Natural killer cell (primary cell): ENCODE data around the gene CD58. TPM values are rescaled to one million over a fixed set of nuclear protein-coding genes. Genes with fewer than 3 reads are reported as not detected.
"Not testable (repeated sequence)": the region's sequence is repeated elsewhere in the genome, so short reads cannot be mapped to it uniquely, and the experiment has no call there.

ENCODE experiments used
- ATAC-seq, 3 donors: fragments of 150-1000 bp in 2 of 3; fragments of 200-7000 bp in 1 of 3; cut with Tn5 transposase; 1 replicate in 1 of 3; 2 replicates in 2 of 3; pipeline ENCODE4 v1.10.0; 2021; ENCODE audit warnings: mild to moderate bottlenecking in 2 of 3, moderate library complexity in 2 of 3
- DNase-seq, 2 donors: peaks; one replicate each; pipeline versions ENCODE4 v3.0.0 to v3.0.0-alpha.2; 2013 to 2021; ENCODE audit warnings: mixed read lengths in 1 of 2
- H3K27ac ChIP-seq: one replicate; pipeline ENCODE4 v1.5.1; 2013; ENCODE audit warnings: mild to moderate bottlenecking, low read length
- H3K27me3 ChIP-seq: one replicate; pipeline ENCODE4 v1.6.1; 2013; ENCODE audit warnings: low read length; ENCODE audit not compliant: control insufficient read depth, insufficient read depth
- H3K36me3 ChIP-seq: one replicate; pipeline ENCODE4 v1.6.1; 2013; ENCODE audit warnings: low read length; ENCODE audit not compliant: control insufficient read depth, insufficient read depth
- H3K4me1 ChIP-seq: one replicate; pipeline ENCODE4 v1.6.1; 2013; ENCODE audit warnings: low read length; ENCODE audit not compliant: control insufficient read depth, insufficient read depth
- H3K4me3 ChIP-seq: one replicate; pipeline ENCODE4 v1.5.1; 2013; ENCODE audit warnings: low read length
- H3K9me3 ChIP-seq: one replicate; pipeline ENCODE4 v1.6.1; 2013; ENCODE audit warnings: low read length; ENCODE audit not compliant: control insufficient read depth, insufficient read depth
- H3K27ac Mint-ChIP-seq, 2 donors: one replicate each; pipeline ENCODE4 v1.8.0; 2022; ENCODE audit warnings: mild to moderate bottlenecking in 2 of 2, mixed read lengths in 2 of 2, moderate library complexity in 1 of 2
- H3K27me3 Mint-ChIP-seq, 2 donors: one replicate each; pipeline ENCODE4 v1.8.0; 2022; ENCODE audit warnings: low read depth in 2 of 2, mixed read lengths in 2 of 2
- H3K36me3 Mint-ChIP-seq: one replicate; pipeline ENCODE4 v1.8.0; 2022; ENCODE audit warnings: mixed read lengths
- H3K4me1 Mint-ChIP-seq, 2 donors: one replicate each; pipeline ENCODE4 v1.8.0; 2022; ENCODE audit warnings: mixed read lengths in 2 of 2
- H3K4me3 Mint-ChIP-seq: one replicate; pipeline ENCODE4 v1.8.0; 2022; ENCODE audit warnings: mild to moderate bottlenecking, moderate library complexity, mixed read lengths
- H3K9me3 Mint-ChIP-seq, 2 donors: one replicate each; pipeline ENCODE4 v1.8.0; 2022; ENCODE audit warnings: mixed read lengths in 2 of 2
- CTCF ChIP-seq: fragments of 200-600 bp; IDR thresholded peaks from one replicate; pipeline ENCODE4 v1.8.0; 2022; ENCODE audit warnings: antibody characterized with exemption
- WGBS: methylation state at CpG from one replicate; pipeline ENCODE4 v1.1.7; 2013; ENCODE audit warnings: missing lambda C conversion rate; ENCODE audit not compliant: insufficient coverage; 5-methylcytosine and 5-hydroxymethylcytosine counted together
- intact Hi-C: fragments of 100-400 bp; cut with micrococcal nuclease; formaldehyde crosslinking; loops from one replicate; pipeline ENCODE4 v1.14.2; 2022
- total RNA-seq, 4 donors: library from RNA; stranded (reverse); fragments of 120-200 nt in 1 of 4; gene quantifications; one replicate each; pipeline versions ENCODE4 v1.2.3 to v1.2.4, GENCODE V29; 2013 to 2022

The CD58 gene
- total RNA-seq, 3 donors from 2014 or later (not counting 1 experiment from before 2014, with no cell fraction given) = 27.4 to 34.0 (median 28.6) TPM

GRCh38 chr1:116598420-116599036 is 27.7 kb upstream of the CD58 start:
- 72% methylated on average over 10 of the region's 11 CpGs for WGBS
- intact Hi-C loops, H3K9me3 ChIP-seq, H3K27ac Mint-ChIP-seq, H3K4me3 ChIP-seq, ATAC-seq, H3K4me1 ChIP-seq, H3K27ac ChIP-seq, H3K36me3 ChIP-seq, H3K27me3 ChIP-seq, H3K9me3 Mint-ChIP-seq, H3K36me3 Mint-ChIP-seq, DNase-seq, H3K4me3 Mint-ChIP-seq: not testable (repeated sequence)
- Mint-ChIP-seq H3K27me3 (peaks cover 27 to 40% of the 10 kb centered on the region in 2 donors), H3K4me1 (peaks cover 10 to 11% of the 10 kb centered on the region in 2 donors)

GRCh38 chr1:116597388-116597787 is 26.6 kb upstream of the CD58 start:
- WGBS = 44% methylated on average over 1 of the region's 2 CpGs
- DNase-seq, H3K9me3 ChIP-seq, H3K4me3 Mint-ChIP-seq, intact Hi-C loops, H3K27me3 ChIP-seq, H3K36me3 Mint-ChIP-seq, H3K4me1 ChIP-seq, H3K36me3 ChIP-seq, H3K9me3 Mint-ChIP-seq, H3K27ac Mint-ChIP-seq, H3K4me3 ChIP-seq, H3K27ac ChIP-seq, ATAC-seq: not testable (repeated sequence)
- H3K27me3 Mint-ChIP-seq = peaks cover 35 to 41% of the 10 kb centered on the region in 2 donors
- peaks cover 10 to 11% of the 10 kb centered on the region in 2 donors for H3K4me1 Mint-ChIP-seq

GRCh38 chr1:116596742-116597307 is 26.0 kb upstream of the CD58 start:
- not testable (repeated sequence) for DNase-seq, H3K4me3 ChIP-seq, ATAC-seq, H3K4me1 ChIP-seq, H3K4me3 Mint-ChIP-seq, H3K9me3 Mint-ChIP-seq, H3K9me3 ChIP-seq, H3K36me3 ChIP-seq, H3K27ac Mint-ChIP-seq, H3K36me3 Mint-ChIP-seq, H3K27ac ChIP-seq, H3K27me3 ChIP-seq
- Mint-ChIP-seq H3K4me1 (peaks cover 10 to 11% of the 10 kb centered on the region in 2 donors), H3K27me3 (peaks cover 39 to 46% of the 10 kb centered on the region in 2 donors)
- intact Hi-C loops = loop anchor here (1.0 kb wide), 2 partner anchors 23 to 458 kb away; no protein-coding TSS in a partner anchor
- 60% methylated on average over 3 of the region's 5 CpGs for WGBS

- not testable (repeated sequence) for H3K27me3 ChIP-seq, H3K4me3 ChIP-seq, H3K4me1 ChIP-seq, H3K9me3 ChIP-seq, H3K27ac ChIP-seq, H3K9me3 Mint-ChIP-seq, H3K36me3 Mint-ChIP-seq, H3K4me3 Mint-ChIP-seq, H3K36me3 ChIP-seq
- ATAC-seq (peak; percentile 74 to 91 (median 84)), DNase-seq (peak in 1 of 2 donors; percentile 53)
- 6% methylated on average over 7 of the region's 8 CpGs for WGBS
- intact Hi-C loops = loop anchor here (1.0 kb wide), 2 partner anchors 22 to 457 kb away; no protein-coding TSS in a partner anchor
- peaks cover 10 to 11% of the 10 kb centered on the region in 2 donors for H3K4me1 Mint-ChIP-seq
- peak; percentile 56 for TF ChIP-seq CTCF
- H3K27ac Mint-ChIP-seq = peak overlapping the region in 1 of 2 donors; percentile 41
- peaks cover 39 to 46% of the 10 kb centered on the region in 2 donors for H3K27me3 Mint-ChIP-seq
Observed at GRCh38 chr1:116595946-116596741, 25.3 kb upstream of the CD58 start.

- H3K9me3 Mint-ChIP-seq, H3K4me3 Mint-ChIP-seq, H3K9me3 ChIP-seq, H3K36me3 ChIP-seq, intact Hi-C loops, ATAC-seq, H3K4me1 ChIP-seq, H3K4me3 ChIP-seq, H3K27me3 ChIP-seq, DNase-seq, H3K36me3 Mint-ChIP-seq, H3K27ac Mint-ChIP-seq, H3K27ac ChIP-seq: not testable (repeated sequence)
- H3K27me3 Mint-ChIP-seq = peaks cover 41 to 46% of the 10 kb centered on the region in 2 donors
- peaks cover 15 to 17% of the 10 kb centered on the region in 2 donors for H3K4me1 Mint-ChIP-seq
- whole genome bisulfite sequencing = 70% methylated on average over 4 of the region's 4 CpGs
Observed at GRCh38 chr1:116595065-116595840, 24.4 kb upstream of the CD58 start.

GRCh38 chr1:116593977-116594376 is 23.2 kb upstream of the CD58 start:
- not testable (repeated sequence) for H3K36me3 ChIP-seq

More at GRCh38 chr1:116593977-116594376, 23.2 kb upstream of the CD58 start:
- peaks cover 48 to 53% of the 10 kb centered on the region in 2 donors for H3K27me3 Mint-ChIP-seq
- H3K36me3 Mint-ChIP-seq, H3K9me3 ChIP-seq, ATAC-seq, DNase-seq, H3K4me3 ChIP-seq, H3K27ac ChIP-seq, H3K27ac Mint-ChIP-seq, H3K9me3 Mint-ChIP-seq, intact Hi-C loops, H3K4me3 Mint-ChIP-seq, H3K27me3 ChIP-seq: not testable (repeated sequence)
- H3K4me1 Mint-ChIP-seq = peaks cover 27 to 29% of the 10 kb centered on the region in 2 donors
- WGBS = 84% methylated on average over 2 of the region's 3 CpGs
- peaks cover 20% of the 10 kb centered on the region for H3K4me1 ChIP-seq
